ENCODE results near the gene IP6K3.

DNA sequence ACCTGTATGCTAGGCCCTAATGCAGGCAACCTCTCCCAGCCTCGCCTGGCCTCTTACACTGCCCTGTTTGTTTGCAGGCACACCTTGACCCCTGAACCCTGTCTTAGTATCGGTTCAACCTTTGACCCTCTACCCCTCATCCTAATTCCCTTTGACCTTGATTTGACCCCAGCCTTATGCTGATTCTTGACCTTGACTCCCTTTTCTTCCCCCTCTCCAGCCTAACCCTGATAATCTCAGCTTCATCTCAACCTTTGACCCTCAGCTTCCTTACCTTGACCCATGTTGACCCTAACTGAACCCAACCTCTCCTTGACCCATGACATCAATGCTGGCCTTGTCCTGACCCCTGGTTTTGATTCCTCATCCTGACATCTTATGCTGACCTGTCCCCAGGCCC, 69.0 kb downstream of the IP6K3 start:
- TF ChIP-seq, protein P1, sequence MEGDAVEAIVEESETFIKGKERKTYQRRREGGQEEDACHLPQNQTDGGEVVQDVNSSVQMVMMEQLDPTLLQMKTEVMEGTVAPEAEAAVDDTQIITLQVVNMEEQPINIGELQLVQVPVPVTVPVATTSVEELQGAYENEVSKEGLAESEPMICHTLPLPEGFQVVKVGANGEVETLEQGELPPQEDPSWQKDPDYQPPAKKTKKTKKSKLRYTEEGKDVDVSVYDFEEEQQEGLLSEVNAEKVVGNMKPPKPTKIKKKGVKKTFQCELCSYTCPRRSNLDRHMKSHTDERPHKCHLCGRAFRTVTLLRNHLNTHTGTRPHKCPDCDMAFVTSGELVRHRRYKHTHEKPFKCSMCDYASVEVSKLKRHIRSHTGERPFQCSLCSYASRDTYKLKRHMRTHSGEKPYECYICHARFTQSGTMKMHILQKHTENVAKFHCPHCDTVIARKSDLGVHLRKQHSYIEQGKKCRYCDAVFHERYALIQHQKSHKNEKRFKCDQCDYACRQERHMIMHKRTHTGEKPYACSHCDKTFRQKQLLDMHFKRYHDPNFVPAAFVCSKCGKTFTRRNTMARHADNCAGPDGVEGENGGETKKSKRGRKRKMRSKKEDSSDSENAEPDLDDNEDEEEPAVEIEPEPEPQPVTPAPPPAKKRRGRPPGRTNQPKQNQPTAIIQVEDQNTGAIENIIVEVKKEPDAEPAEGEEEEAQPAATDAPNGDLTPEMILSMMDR (IDR thresholded peaks at IDR 0.05) = no peak
- TF ChIP-seq POLR2A (IDR thresholded peaks at IDR 0.05) = no peak
